Hepatic stellate cell (primary cell): ENCODE measurements around the gene RRAGD.

ENCODE experiments used
- DNase-seq: peaks from one replicate; pipeline ENCODE4 v3.0.0; 2011; ENCODE audit warnings: low spot score

RRAGD gene

GRCh38 chr6:89339565-89339964 lies 72.5 kb downstream of the RRAGD start:
- no peak for DNase-seq

GRCh38 chr6:89335164-89335563 lies 76.9 kb downstream of the RRAGD start:
- no peak for DNase-seq

- DNase-seq = no peak
These were observed 81.2 kb downstream of the RRAGD start for GRCh38 chr6:89330910-89331309.

- no peak for DNase-seq
These were observed 83.1 kb downstream of the RRAGD start for GRCh38 chr6:89328976-89329375.

GRCh38 chr6:89324304-89324703 lies 87.8 kb downstream of the RRAGD start:
- no peak for DNase-seq

GRCh38 chr6:89323511-89323971 lies 88.5 kb downstream of the RRAGD start:
- DNase-seq = no peak

- DNase-seq = no peak
These were observed 90.7 kb downstream of the RRAGD start for GRCh38 chr6:89321131-89321970.

GRCh38 chr6:89320012-89320559 lies 92.0 kb downstream of the RRAGD start:
- no peak for DNase-seq

GRCh38 chr6:89317067-89317466 lies 95.0 kb downstream of the RRAGD start:
- DNase-seq = no peak

- DNase-seq = no peak
These were observed 96.7 kb downstream of the RRAGD start, which contains the start of gene GABRR2 for GRCh38 chr6:89315249-89315885. TSS of gene GABRR2 (minus strand) at chr6:89315299. CDS start at chr6:89315165, 134 bp downstream.

- DNase-seq = no peak
These were observed 97.4 kb downstream of the RRAGD start for GRCh38 chr6:89314692-89315091.
